Neural cell (in vitro differentiated cells): ENCODE data around the gene CLEC16A.

Experiments used
- EZH2 ChIP-seq: fragments of 200-600, 300-800 bp; shearing (Covaris generic), sonication (generic); IDR thresholded peaks from 2 replicates; pipeline ENCODE4 v1.6.1; 2014; ENCODE audit warnings: antibody characterized with exemption, low read length, borderline replicate concordance, mild to moderate bottlenecking; ENCODE audit not compliant: insufficient read depth, poor library complexity, severe bottlenecking
- MXI1 ChIP-seq: fragments of 450-650 bp; conservative IDR thresholded peaks from 2 replicates; pipeline ENCODE4 v1.6.1; 2014; ENCODE audit warnings: antibody characterized with exemption, mild to moderate bottlenecking; ENCODE audit not compliant: poor library complexity, severe bottlenecking
- POLR2AphosphoS5 ChIP-seq: IDR thresholded peaks from 2 replicates; pipeline ENCODE4 v1.6.1; 2012
- RAD21 ChIP-seq: fragments of 450-650 bp; conservative IDR thresholded peaks from 2 replicates; pipeline ENCODE4 v1.6.1; 2014; ENCODE audit warnings: antibody characterized with exemption, mild to moderate bottlenecking, moderate library complexity
- REST ChIP-seq: IDR thresholded peaks from 2 replicates; pipeline ENCODE4 v1.6.1; 2012; ENCODE audit warnings: borderline replicate concordance
- SMC3 ChIP-seq: fragments of 450-650 bp; conservative IDR thresholded peaks from 2 replicates; pipeline ENCODE4 v1.6.1; 2014; ENCODE audit warnings: antibody characterized with exemption, mild to moderate bottlenecking, moderate library complexity; ENCODE audit not compliant: poor library complexity
- TAF1 ChIP-seq: IDR thresholded peaks from 2 replicates; pipeline ENCODE4 v1.6.1; 2012; ENCODE audit warnings: low read depth
- TF ChIP-seq, protein P1 (sequence below): fragments of 450-650 bp; IDR thresholded peaks from 2 replicates; pipeline ENCODE4 v1.5.1; 2014; ENCODE audit warnings: antibody characterized with exemption, mild to moderate bottlenecking, moderate library complexity; ENCODE audit not compliant: poor library complexity, severe bottlenecking

GRCh38 chr16:10949424-10949970 is 5.1 kb downstream of the CLEC16A start:
- no peak for TF ChIP-seq POLR2AphosphoS5
- TF ChIP-seq EZH2, result no peak
- TF ChIP-seq, protein P1, sequence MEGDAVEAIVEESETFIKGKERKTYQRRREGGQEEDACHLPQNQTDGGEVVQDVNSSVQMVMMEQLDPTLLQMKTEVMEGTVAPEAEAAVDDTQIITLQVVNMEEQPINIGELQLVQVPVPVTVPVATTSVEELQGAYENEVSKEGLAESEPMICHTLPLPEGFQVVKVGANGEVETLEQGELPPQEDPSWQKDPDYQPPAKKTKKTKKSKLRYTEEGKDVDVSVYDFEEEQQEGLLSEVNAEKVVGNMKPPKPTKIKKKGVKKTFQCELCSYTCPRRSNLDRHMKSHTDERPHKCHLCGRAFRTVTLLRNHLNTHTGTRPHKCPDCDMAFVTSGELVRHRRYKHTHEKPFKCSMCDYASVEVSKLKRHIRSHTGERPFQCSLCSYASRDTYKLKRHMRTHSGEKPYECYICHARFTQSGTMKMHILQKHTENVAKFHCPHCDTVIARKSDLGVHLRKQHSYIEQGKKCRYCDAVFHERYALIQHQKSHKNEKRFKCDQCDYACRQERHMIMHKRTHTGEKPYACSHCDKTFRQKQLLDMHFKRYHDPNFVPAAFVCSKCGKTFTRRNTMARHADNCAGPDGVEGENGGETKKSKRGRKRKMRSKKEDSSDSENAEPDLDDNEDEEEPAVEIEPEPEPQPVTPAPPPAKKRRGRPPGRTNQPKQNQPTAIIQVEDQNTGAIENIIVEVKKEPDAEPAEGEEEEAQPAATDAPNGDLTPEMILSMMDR, result no peak
- TF ChIP-seq MXI1, result no peak
- no peak for TF ChIP-seq REST
- TF ChIP-seq SMC3, result no peak
- TF ChIP-seq TAF1, result no peak
- TF ChIP-seq RAD21, result no peak
